ENCODE measurements around the gene UGGT1.

- no peak for TF ChIP-seq CTCF (IDR thresholded peaks at IDR 0.05; ENCODE audit: insufficient read depth, low read depth, low read length)
- TF ChIP-seq EZH2 (IDR thresholded peaks at IDR 0.05; ENCODE audit: insufficient read depth, low read length), result no peak
Measured at GRCh38 chr2:128153786-128154185, 62.8 kb downstream of the UGGT1 start.
